NCI-H146 (cell line): ENCODE data around the gene TACC2.

Experiments used
- DNase-seq: peaks from one replicate; lab custom pipeline; 2025; lab: John Stamatoyannopoulos, UW

Gene TACC2

DNA sequence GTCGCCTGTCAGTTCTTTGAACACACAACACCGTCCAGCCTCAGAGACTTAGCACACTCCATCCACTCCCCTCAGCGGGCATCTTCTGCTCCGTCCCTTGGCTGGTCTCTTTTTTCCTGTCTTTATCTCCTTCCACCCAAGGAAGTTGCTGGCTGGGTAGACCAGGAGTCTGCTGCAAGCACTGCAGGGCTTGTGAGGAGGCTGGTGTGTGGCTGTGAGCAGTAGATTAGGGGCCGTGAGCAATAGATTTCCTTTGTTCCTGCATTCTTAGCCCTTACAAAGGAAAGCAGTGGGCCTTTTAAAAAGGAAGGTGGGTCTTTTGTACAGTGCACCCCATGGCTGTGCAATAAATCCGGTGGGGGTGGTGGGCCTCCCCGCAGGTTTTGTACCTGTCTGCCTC, 181.8 kb downstream of the TACC2 start:
- DNase-seq, result no peak

DNA sequence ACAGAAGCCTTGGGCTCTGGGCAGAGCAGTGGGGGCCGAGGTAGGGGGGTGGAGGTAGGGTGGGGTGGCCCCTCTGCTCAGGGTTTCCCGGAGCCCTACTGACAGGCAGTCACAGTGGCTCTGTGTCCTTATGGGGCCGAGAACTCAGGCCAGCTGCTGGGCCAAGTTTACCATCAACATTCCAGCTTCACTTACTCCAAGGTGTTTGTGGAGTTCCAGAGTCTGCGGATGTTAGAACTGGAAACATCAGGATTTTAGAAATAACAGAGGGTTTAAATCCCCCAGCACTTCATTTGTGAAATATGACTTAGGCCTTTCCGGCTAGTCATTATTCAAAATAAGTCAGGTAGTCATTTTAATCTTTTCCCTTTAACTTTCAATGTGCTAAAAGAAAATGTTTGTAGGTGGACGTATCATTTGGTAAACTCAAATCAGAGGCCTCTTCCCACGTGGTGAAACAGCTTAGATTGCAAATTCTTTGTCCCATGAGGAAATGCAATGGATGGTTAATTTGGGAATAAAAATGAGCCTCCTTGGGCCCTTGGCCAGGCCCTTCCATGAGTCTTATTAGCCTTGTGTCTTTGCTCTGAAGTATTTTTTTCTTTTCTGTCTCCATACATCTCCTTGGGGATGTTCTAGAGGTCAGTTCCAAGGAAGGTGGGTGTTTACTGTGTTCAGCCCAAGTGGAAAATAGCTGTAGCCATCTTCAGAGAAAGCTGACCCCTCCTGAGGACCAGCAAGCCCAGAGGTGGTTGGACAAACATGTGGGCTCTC, 182.5 kb downstream of the TACC2 start:
- no peak for DNase-seq

DNA sequence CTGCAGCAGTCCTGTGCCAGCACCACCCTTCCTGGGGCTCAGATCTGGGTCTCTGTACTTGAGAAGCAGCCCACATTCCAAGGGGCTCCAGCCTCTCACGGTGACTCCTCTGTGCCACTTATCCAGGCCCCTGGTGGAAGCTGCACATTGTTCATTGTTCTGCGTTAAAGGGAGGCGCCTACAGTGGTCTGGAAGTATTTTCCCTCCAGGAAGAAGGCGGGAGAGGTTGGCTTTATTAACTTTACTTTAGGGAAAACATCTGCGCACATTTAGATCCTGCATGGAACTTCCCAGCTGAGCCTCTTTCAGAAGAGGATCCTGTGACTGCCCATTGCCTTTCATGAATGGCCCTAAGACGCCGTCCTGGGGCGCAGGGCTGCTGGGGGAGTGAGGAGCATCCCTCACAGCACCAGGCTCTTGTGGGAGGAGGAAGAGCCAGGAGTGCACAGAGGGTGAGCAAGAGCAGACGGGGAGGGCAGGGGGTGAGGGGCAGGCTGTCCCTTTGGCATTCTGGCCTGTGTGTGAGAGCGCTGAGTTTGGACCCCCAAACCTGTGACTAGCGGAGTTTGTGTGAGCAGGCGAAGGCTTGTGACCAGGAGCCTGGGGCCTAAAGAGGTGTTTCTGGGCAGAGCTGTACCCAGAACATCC, 183.5 kb downstream of the TACC2 start:
- DNase-seq, result no peak

DNA sequence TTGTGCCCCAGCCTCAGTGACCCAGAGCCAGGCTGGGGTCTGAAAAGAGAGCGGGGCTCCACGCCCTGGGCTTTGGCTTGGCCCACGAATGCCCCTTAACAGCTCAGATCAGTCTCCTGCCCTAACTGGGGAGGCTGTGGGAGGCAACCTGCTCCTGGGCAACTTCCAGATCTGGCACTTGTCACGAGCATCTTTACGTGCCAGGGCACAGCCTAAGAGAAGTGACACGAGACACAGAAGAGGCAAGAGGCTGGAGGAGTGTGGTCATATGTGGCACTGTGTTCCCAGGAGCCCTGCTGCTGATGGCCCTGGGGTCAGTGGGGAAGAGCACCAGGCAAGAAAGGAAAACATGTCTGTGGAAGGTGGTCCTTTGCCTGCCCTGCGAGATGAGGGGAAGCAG, 184.4 kb downstream of the TACC2 start:
- DNase-seq, result no peak

DNA sequence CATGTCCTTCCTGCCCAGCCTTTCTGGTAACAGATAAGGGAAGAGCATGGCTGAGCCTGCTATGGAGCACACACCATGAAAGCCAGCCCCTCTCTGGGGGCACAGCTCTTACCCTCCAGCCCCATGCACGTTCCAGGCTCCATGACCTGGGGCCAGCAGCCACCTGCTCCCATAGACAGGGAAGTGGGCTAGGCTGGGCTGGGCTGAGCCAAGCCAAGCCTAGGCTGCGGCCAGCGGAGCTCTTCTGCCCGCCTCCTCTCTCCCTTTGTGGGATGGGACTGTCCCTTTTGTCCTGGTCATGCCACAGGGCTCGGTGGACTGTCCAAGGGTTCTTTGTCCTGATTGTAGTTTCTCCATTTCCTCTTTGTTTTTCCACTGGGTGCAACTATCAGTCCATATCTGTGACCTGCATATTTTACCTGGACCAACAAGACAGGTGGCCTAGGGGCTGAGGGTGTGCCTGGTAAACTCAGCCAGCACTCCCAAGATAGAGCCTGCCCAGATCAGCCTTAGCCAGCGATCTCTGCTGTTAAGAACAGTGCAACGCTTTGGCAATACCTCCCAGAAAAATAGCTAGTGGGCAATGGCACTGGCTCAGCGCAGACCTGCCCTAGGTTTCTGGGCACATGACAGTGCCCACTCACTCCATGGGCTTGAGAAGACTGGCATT, 184.9 kb downstream of the TACC2 start:
- no peak for DNase-seq

DNA sequence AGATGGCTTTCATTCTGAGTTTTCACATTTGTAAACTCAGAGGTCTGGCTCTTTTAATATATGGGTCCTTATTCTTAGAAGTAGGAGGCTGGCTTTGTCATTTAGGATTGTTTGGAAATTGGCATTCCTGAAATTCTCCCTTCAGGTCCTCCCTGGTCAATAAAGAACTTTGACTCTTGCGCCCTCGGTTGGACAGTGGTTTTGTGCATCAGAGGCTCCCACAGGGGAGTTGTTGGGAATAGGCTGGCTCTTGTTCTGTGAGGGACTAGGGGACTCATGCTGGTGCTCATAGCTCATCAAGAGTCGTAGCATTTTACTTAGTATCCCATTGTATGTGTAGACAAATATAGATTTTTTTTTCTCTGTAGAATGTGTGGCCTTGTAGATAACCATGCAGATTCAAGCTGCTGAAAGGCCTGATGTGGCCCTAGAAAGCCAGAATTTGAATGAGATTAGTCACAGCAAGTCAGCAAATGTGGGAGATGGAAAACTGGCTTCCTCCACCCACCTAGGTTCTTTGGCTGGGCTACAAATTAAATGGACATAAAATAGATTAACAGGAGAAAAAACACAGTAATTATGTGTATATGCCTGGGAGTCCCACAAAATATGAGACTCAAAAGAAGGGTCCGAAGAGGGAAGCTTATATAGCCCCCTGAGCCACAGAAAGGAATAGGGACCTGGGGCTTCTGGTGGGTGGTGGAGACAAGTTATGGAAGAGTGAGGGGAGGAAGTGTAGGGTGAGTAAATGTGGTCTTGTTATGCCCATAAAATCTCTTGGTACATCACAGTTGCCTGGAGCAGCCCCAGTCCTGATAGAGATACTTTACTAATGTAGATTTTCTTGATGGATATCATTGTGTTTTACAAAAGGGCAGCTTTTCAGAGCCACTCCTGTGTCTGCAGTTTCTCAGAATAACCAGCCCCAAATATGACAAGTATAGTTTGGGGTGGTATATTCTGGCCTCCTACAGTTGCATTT, 187.6 kb downstream of the TACC2 start:
- no peak for DNase-seq

DNA sequence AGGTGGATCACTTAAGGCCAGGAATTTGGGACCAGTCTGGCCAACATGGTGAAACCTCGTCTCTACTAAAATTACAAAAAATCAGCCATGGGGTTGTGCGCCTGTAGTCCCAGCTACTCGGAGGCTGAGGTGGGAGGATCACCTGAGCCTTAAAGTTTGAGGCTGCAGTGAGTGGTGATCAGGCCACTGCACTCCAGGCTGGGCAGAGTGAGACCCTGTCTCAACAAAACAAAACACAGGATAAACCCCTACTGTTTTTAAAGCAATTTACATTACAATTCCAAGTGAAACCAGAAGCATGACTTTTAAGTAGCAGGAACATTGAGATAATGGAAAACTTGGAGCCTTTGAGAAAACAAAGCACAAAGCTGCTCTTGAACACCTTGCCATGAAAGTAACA, 189.7 kb downstream of the TACC2 start:
- DNase-seq, result peak; percentile 36

DNA sequence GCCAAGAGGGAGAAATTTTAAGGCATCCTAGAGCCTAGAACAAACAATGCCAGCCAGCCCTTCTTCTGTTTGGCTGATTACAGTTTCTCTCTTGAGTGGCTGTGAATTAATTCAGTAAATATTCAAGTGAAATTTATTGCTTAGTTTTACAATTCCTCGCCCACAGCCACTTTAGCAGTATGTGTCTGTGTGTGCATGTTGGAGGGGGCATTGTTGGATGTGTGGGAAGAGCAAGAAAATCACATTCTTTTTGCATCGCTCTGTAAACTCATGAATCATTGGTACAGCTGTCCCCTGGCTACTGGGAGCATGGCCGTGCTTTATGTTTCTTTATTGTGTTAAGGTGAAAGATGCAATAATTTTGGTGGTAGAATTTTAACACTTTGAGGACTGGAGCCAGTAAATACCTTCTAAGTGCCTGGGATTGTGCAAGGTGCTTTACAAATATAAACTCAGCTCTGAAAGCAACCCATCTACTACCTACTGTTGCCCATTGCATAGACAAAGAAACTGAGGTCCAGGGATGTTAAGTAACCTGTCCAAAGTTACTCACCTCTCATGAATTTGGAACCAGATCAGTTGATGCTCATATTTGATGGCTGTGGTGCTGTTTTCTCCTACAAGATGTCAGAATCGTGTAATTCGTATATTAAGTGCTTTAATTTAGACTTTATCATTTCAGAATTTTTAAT, 192.2 kb downstream of the TACC2 start:
- DNase-seq, result no peak

DNA sequence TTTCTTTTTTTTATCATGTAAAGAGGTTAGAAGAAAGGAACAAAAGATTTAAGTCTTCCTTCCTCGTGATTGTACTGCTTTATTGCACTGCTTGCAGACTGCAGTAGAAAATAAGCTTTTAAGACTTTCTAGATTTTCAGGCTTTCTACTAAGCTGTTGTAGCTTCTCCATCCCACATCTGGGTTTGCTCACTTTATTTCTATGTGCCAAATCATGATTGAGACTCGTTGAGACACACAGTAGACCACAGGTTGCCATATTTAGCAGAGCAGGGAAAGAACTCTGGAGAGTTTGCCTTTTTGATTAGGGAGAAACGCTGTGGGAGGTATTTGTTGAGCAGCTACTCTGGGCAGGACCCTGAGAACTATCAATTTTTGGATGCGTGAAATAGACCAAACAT, 192.9 kb downstream of the TACC2 start:
- no peak for DNase-seq

DNA sequence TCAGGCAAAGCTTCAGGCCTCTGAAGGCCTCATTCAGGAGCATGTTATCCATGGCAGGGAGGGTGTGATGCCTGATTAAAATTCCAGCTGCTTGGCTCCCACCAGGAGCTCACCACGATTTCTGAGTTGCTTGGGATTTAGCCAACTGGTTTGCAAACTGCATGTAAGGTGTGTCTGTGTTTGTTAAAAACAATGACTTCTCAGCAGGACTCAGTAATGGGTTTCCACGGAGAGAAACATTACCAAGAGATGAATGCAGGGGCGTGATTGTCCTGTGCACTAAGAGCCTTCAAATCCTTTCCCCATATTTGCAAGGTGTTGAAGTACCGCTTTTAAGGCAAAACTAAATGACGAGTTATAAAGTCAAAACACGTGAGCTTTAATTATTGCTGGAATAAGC, 193.3 kb downstream of the TACC2 start:
- DNase-seq, result peak; percentile 92

DNA sequence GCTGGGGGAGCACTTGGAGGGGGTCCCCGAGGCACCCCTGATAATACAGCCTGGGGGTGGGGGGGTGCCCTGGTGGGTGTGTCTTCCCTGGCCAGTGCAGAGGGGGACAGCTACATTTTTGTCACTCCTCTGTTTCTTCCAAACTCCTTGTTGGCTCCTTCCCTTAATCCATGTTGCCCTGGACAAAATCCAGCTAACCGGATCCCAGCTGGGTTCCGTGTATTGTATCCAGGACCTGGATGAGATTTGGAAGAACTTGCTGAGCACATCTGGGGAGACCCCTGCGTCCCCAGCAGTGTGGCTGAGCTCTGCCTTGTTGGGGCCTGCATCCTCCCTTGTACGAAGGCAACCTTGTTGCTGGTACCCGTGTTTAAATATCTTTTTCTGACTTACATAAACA, 195.3 kb downstream of the TACC2 start:
- no peak for DNase-seq

DNA sequence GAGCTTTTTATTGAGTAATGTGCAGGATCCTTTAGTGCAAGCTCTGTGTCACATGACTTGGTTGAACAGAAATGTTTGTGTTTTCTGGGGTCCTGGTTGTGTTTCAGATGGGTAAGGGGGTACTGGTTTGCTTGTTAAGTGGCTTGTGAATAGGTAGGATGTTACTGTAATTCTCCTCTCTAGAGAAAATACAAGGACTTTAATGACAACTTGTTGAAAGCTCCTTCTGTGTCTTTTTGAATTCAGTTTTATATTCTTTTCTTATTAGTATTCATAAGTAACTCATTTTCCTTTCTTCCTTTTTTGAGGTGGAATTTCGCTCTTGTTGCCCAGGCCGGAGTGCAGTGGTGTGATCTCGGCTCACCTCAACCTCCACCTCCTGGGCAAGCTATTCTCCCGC, 196.7 kb downstream of the TACC2 start:
- no peak for DNase-seq

DNA sequence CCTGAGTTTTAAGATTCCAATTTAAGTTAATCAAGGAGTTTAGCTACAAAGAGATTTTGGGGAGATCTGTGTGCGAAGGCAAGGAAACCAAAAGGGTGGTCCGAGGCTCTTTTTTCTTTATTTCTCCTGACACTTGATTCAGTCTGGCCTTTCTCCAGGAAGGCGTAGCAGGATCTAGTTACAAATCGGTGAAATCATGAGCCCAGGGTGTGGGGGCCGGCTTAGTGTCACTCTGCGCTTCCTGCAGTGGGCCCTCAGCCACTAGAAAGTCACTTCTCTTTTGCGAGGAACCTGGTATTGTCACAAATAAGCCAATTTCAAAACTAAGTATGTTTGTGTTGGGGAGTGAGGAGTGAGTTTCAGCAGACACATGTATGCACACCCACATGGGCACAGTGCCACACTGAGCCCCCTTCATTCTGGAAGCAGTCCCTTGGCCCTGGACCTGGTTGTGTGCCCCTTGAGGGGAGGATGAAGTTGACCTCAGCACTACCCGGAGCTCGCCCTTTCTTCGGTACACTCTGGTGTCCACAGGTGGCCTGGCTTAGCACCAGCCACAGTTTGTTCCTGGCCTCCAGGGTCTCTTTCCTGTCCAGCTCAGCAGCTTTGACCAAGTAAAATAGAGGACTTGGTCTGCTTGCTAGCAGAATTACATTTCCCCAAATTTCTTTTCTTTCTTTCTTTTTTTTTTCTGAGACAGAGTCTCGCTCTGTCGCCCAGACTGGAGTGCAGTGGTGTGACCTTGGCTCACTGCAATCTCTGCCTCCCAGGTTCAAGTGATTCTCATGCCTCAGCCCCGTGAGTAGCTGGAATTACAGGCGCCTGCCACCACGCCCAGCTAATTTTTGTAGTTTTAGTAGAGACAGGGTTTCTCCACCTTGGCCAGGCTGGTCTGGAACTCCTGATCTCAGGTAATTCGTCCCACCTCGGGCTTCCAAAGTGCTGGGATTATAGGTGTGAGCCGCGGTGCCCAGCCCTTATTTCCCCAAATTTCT, 198.2 kb downstream of the TACC2 start:
- DNase-seq, result no peak

DNA sequence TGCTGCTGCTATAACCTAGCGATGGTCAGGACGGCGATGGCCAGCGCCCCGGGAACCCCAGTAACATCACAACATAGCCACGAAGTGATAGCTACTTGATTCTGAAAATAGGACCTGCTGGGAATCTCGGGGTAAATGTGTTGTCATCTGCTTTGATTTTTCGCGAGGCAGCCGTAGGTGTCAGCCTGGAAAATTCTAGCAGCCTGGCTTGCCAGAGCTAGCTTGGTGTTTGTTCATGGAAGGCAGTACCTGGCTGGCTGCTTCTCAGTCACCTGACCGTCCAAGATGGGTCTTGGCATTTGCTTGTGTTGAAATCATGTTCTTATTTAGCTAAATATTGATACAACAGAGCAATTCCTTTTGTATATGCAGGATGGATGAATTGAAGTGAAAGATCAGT, 199.7 kb downstream of the TACC2 start:
- no peak for DNase-seq

DNA sequence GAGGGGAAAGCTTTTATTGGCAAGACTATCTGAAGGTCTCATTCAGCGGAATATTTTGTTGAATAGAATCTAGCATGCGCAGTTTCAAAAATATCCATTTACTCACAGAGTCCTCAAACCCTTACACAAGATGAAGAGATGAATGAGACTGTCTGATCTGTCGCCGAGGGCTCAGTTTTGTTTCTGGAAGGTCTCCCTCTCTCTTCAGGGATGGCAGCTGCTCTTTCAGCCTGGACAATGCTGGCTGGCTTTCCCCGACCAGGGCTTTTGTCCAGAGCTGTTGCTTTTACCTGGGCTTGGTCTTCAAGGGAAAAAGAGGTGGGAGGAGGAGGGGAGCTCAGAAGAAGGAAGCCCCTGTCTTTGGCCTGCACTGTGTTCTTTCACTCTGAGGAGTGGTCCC, 200.2 kb downstream of the TACC2 start:
- DNase-seq, result no peak

DNA sequence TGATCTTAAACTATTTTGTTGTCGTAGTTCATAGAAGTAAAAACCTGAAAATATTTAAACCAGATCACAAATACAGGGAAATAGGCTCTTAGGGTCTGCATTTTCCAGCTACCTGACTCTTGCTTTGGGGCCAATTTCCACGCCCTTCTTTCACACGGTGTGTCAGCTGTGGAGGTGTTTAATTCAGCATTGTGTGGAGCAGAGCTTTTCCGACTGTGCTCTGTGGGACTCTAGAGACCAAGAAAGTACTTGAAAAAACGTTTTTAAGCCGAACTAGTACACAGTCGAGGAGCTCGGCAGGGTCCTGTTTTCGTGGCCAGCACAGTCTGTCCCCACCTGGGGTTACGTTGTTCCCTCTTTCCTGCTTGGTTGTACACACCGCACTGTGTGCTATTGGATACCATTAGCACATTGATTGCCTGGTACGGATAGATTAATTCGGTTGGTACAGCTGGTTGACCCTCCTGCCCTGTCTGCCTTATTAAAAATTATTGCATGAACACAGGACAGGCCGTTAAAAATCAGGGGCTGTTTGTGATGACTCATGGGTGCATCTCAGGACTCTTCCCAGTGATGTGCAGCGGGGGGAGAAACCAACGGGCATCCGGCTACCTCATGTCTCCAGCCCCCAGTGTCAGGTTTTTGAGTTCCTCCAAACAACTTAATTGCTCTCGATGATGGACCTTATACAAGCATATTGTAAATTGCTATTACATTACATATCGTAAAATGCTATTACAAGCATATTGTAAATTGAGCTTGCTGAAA, 201.4 kb downstream of the TACC2 start:
- no peak for DNase-seq

DNA sequence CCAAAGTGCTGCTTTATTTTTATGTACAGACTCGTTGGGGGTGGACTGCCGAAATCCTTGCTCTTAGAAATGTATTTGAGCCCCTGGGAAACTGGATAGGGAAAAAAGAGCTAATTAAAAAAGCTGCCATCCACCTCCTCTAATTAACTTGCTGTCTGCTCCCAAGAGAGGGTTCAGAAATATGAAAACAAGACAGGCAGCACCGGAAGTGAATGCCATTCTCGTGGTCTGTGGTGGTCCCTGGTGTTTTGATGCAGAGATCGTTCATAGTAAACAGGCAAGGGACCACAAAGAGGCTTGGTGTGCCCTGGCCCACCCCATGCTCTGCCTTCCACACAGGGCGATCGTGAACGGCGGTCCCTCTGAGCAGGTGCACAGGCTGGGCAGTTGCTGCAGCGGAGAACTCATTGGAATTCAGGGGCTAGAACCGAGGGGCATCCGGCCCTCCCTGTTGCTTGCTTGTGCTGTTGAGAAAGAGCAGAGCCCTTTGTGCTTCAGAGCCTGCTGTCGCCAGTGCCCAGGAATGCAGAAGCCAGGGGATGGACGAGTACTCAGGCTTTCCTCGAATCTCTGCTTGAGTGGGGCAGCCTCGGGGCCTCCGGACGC, 203.1 kb downstream of the TACC2 start:
- no peak for DNase-seq

DNA sequence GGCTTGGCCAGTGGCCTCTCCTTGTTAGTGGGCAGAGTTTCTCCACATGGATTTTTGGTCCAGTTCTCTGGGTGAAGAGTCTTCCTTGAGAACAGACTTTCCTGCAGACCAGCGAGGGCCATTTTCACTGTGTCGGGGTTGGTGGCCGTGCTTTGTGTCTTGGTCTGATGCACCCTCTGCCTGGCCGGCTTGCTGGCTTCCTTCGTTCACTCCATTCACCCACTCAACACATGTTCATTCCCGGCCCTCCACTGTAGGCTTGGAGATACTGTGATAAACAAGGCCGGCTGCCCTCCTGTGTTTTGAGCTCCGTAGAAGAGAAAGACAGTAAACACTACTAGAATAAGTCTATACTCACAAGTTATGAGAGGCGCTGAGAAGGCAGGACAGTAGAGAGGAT, 205.3 kb downstream of the TACC2 start:
- no peak for DNase-seq

DNA sequence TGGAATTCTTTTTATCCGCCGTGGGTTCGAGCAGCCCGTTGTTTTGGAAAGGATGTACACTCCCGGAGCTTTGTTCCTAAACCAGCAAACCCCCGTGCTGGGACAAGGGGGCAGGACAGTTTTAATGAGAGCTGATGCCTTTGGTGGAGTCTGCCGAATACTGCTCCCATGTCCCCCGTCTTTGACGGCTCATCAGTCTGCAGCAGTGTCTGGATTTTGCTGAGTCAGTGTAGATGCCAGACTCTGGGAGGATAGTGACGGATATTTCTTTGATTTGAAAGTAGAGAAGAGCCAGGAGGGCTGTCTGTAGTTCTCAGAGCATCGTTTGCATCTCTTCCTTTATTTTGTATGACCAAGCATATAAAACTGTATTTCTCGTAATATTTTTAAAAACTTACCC, 207.3 kb downstream of the TACC2 start:
- DNase-seq, result no peak
